GM21737 (cell line): ENCODE measurements around the gene RBFA.
"Not testable (repeated sequence)": the region's sequence is repeated elsewhere in the genome, so short reads cannot be mapped to it uniquely, and the experiment has no call there.

Source experiments
- ATAC-seq: cut with Tn5 transposase; IDR thresholded peaks from one replicate; pipeline ENCODE4 v1.9.1; 2021; ENCODE audit warnings: mild to moderate bottlenecking, moderate library complexity; ENCODE audit not compliant: unreplicated experiment

The RBFA gene

GRCh38 chr18:80027719-80028118, 6.5 kb upstream of the RBFA start:
- ATAC-seq: not testable (repeated sequence)

- ATAC-seq: no peak
These were observed 4.5 kb upstream of the RBFA start for GRCh38 chr18:80029690-80030089.

- ATAC-seq: no peak
These were observed 810 bp upstream of the RBFA start for GRCh38 chr18:80033181-80034067.

- no peak for ATAC-seq
These were observed 695 bp downstream of the RBFA start for GRCh38 chr18:80034852-80035406.

- ATAC-seq: no peak
These were observed 1.8 kb downstream of the RBFA start for GRCh38 chr18:80035997-80036396.

- no peak for ATAC-seq
These were observed 3.1 kb downstream of the RBFA start for GRCh38 chr18:80037300-80037699.

GRCh38 chr18:80037869-80038630, 3.8 kb downstream of the RBFA start:
- ATAC-seq: no peak

- ATAC-seq: no peak
These were observed 6.3 kb downstream of the RBFA start for GRCh38 chr18:80040515-80040914.

- ATAC-seq: no peak
These were observed 7.2 kb downstream of the RBFA start for GRCh38 chr18:80041424-80041823.

- no peak for ATAC-seq
These were observed 8.6 kb downstream of the RBFA start for GRCh38 chr18:80042785-80043184.

- no peak for ATAC-seq
These were observed 9.8 kb downstream of the RBFA start for GRCh38 chr18:80044072-80044471.

- ATAC-seq: no peak
These were observed 11.8 kb downstream of the RBFA start for GRCh38 chr18:80046011-80046410.

GRCh38 chr18:80046431-80046830, 12.2 kb downstream of the RBFA start:
- no peak for ATAC-seq

GRCh38 chr18:80046961-80047541, 12.8 kb downstream of the RBFA start:
- no peak for ATAC-seq

GRCh38 chr18:80050797-80051196, 16.6 kb downstream of the RBFA start:
- no peak for ATAC-seq

GRCh38 chr18:80056095-80056494, 21.9 kb downstream of the RBFA start:
- no peak for ATAC-seq

- no peak for ATAC-seq
These were observed 25.7 kb downstream of the RBFA start for GRCh38 chr18:80059945-80060344.

GRCh38 chr18:80065705-80066104, 31.5 kb downstream of the RBFA start:
- no peak for ATAC-seq

GRCh38 chr18:80067321-80067720, 33.1 kb downstream of the RBFA start:
- no peak for ATAC-seq

- ATAC-seq: no peak
These were observed 33.7 kb downstream of the RBFA start for GRCh38 chr18:80067897-80068296.

- no peak for ATAC-seq
These were observed 34.5 kb downstream of the RBFA start for GRCh38 chr18:80068571-80069272.
